Measurements from ENCODE around the gene SYNE3. TPM values are rescaled to one million over a fixed set of nuclear protein-coding genes. Genes with fewer than 3 reads are reported as not detected.

SYNE3 gene
- total RNA-seq, 4 donors from 2014 or later: 46.9 to 109 (median 88.6) TPM

- no peak for ATAC-seq (ENCODE audit: low FRiP score)
- DNase-seq (ENCODE audit: low spot score): no peak
- TF ChIP-seq CTCF (IDR thresholded peaks at IDR 0.05): no peak
These were observed 7.5 kb upstream of the SYNE3 start for GRCh38 chr14:95523815-95524448.

- ATAC-seq (ENCODE audit: low FRiP score): no peak
- TF ChIP-seq CTCF (IDR thresholded peaks at IDR 0.05): no peak
- no peak for DNase-seq (ENCODE audit: low spot score)
These were observed 6.8 kb upstream of the SYNE3 start for GRCh38 chr14:95523051-95523814.

- ATAC-seq (ENCODE audit: low FRiP score) (no peak), DNase-seq (ENCODE audit: low spot score) (no peak)
- no peak for TF ChIP-seq CTCF (IDR thresholded peaks at IDR 0.05)
These were observed 6.1 kb upstream of the SYNE3 start for GRCh38 chr14:95522556-95522955.

- ATAC-seq (ENCODE audit: low FRiP score) (no peak), DNase-seq (ENCODE audit: low spot score) (no peak)
- TF ChIP-seq CTCF (IDR thresholded peaks at IDR 0.05): no peak
These were observed 5.7 kb upstream of the SYNE3 start for GRCh38 chr14:95522116-95522515.

GRCh38 chr14:95521001-95521400 is 4.6 kb upstream of the SYNE3 start:
- no peak for TF ChIP-seq CTCF (IDR thresholded peaks at IDR 0.05)
- DNase-seq (ENCODE audit: low spot score) (no peak), ATAC-seq (ENCODE audit: low FRiP score) (no peak)

GRCh38 chr14:95520346-95520745 is 3.9 kb upstream of the SYNE3 start:
- DNase-seq (ENCODE audit: low spot score) (no peak), ATAC-seq (ENCODE audit: low FRiP score) (no peak)
- no peak for TF ChIP-seq CTCF (IDR thresholded peaks at IDR 0.05)

GRCh38 chr14:95519699-95520098 is 3.2 kb upstream of the SYNE3 start:
- TF ChIP-seq CTCF (IDR thresholded peaks at IDR 0.05): no peak
- ATAC-seq (ENCODE audit: low FRiP score) (peak; percentile 25), DNase-seq (ENCODE audit: low spot score) (no peak)

Measured in omental fat pad (tissue), 4 donors.